ENCODE results near the gene PLEKHB2. TPM values are rescaled to one million over a fixed set of nuclear protein-coding genes. Genes with fewer than 3 reads are reported as not detected.

Gene PLEKHB2
- total RNA-seq, 2 experiments from 2014 or later, result 23.4 to 38.3 TPM

GRCh38 chr2:131127076-131127475 lies 21.9 kb downstream of the PLEKHB2 start:
- BruUV-seq (replicated peaks), result no TSS peak
- Histone ChIP-seq H3K27ac (ENCODE audit: low read depth, low read length, poor library complexity, severe bottlenecking) (no peak overlapping the region), H3K4me3 (ENCODE audit: low read depth, low read length, poor library complexity, severe bottlenecking) (no peak overlapping the region), H3K79me2 (ENCODE audit: insufficient read depth, low read depth, low read length) (no peaks in the 10 kb centered on the region; the same call in 1 of the 2 replicates), H3K9me2 (ENCODE audit: insufficient read depth, low read length) (no peaks in the 10 kb centered on the region), H2AFZ (ENCODE audit: low read length) (no peak overlapping the region), H3K36me3 (ENCODE audit: insufficient read depth, low read length) (peaks cover 92% of the 10 kb centered on the region), H4K20me1 (ENCODE audit: insufficient read depth, low read length) (no peaks in the 10 kb centered on the region), H3K9me3 (ENCODE audit: low read length) (no peaks in the 10 kb centered on the region), H3K4me2 (ENCODE audit: low read length) (no peak overlapping the region), H3K4me1 (ENCODE audit: insufficient read depth, low read length, poor library complexity, severe bottlenecking) (no peaks in the 10 kb centered on the region)
- no peak for DNase-seq (ENCODE audit: low spot score)
- intact Hi-C loops (cut with micrococcal nuclease; ENCODE audit: unreplicated experiment), result no loop called here
- CTCF ChIA-PET (ENCODE audit: unreplicated experiment), result no interaction called here
- TF ChIP-seq EZH2phosphoT487 (IDR thresholded peaks at IDR 0.05; ENCODE audit: borderline replicate concordance, low read depth, low read length) (no peak), CTCF (conservative IDR thresholded peaks at IDR 0.05; ENCODE audit: low read length) (no peak)
- POLR2A ChIA-PET, result no interaction called here

GRCh38 chr2:131127981-131128380 lies 22.8 kb downstream of the PLEKHB2 start:
- H3K79me2 ChIP-seq (ENCODE audit: insufficient read depth, low read depth, low read length), result no peaks in the 10 kb centered on the region
- H3K9me2 ChIP-seq (ENCODE audit: insufficient read depth, low read length), result no peaks in the 10 kb centered on the region
- TF ChIP-seq EZH2phosphoT487 (IDR thresholded peaks at IDR 0.05; ENCODE audit: borderline replicate concordance, low read depth, low read length) (no peak), CTCF (conservative IDR thresholded peaks at IDR 0.05; ENCODE audit: low read length) (no peak)
- BruUV-seq (replicated peaks), result no TSS peak
- no peak overlapping the region for H2AFZ ChIP-seq (ENCODE audit: low read length)
- intact Hi-C loops (cut with micrococcal nuclease; ENCODE audit: unreplicated experiment), result no loop called here
- ChIA-PET CTCF (ENCODE audit: unreplicated experiment) (no interaction called here), POLR2A (no interaction called here)
- H3K4me1 ChIP-seq (ENCODE audit: insufficient read depth, low read length, poor library complexity, severe bottlenecking), result no peaks in the 10 kb centered on the region
- no peak overlapping the region for H3K4me3 ChIP-seq (ENCODE audit: low read depth, low read length, poor library complexity, severe bottlenecking)
- H3K27ac ChIP-seq (ENCODE audit: low read depth, low read length, poor library complexity, severe bottlenecking), result no peak overlapping the region
- no peaks in the 10 kb centered on the region for H3K9me3 ChIP-seq (ENCODE audit: low read length)
- no peaks in the 10 kb centered on the region for H4K20me1 ChIP-seq (ENCODE audit: insufficient read depth, low read length)
- no peak for DNase-seq (ENCODE audit: low spot score)
- no peak overlapping the region for H3K4me2 ChIP-seq (ENCODE audit: low read length)
- H3K36me3 ChIP-seq (ENCODE audit: insufficient read depth, low read length), result peaks cover 92% of the 10 kb centered on the region

GRCh38 chr2:131130298-131130596 lies 25.1 kb downstream of the PLEKHB2 start:
- no peaks in the 10 kb centered on the region for H3K9me3 ChIP-seq (ENCODE audit: low read length)
- TF ChIP-seq CTCF (conservative IDR thresholded peaks at IDR 0.05; ENCODE audit: low read length), result no peak
- TF ChIP-seq EZH2phosphoT487 (IDR thresholded peaks at IDR 0.05; ENCODE audit: borderline replicate concordance, low read depth, low read length), result no peak
- no peak overlapping the region for H3K4me2 ChIP-seq (ENCODE audit: low read length)
- intact Hi-C loops (cut with micrococcal nuclease; ENCODE audit: unreplicated experiment), result no loop called here
- no peak for DNase-seq (ENCODE audit: low spot score)
- H3K36me3 ChIP-seq (ENCODE audit: insufficient read depth, low read length), result peaks cover 92% of the 10 kb centered on the region
- no peaks in the 10 kb centered on the region for H3K4me1 ChIP-seq (ENCODE audit: insufficient read depth, low read length, poor library complexity, severe bottlenecking)
- POLR2A ChIA-PET, result no interaction called here
- no peaks in the 10 kb centered on the region for H3K79me2 ChIP-seq (ENCODE audit: insufficient read depth, low read depth, low read length)
- H3K9me2 ChIP-seq (ENCODE audit: insufficient read depth, low read length), result no peaks in the 10 kb centered on the region
- no peak overlapping the region for H3K4me3 ChIP-seq (ENCODE audit: low read depth, low read length, poor library complexity, severe bottlenecking)
- no TSS peak for BruUV-seq (replicated peaks)
- H2AFZ ChIP-seq (ENCODE audit: low read length), result no peak overlapping the region
- CTCF ChIA-PET (ENCODE audit: unreplicated experiment), result no interaction called here
- H4K20me1 ChIP-seq (ENCODE audit: insufficient read depth, low read length), result no peaks in the 10 kb centered on the region
- H3K27ac ChIP-seq (ENCODE audit: low read depth, low read length, poor library complexity, severe bottlenecking), result no peak overlapping the region

All from OCI-LY7 (cell line).